ENCODE results near the gene SLC17A5. TPM values are rescaled to one million over a fixed set of nuclear protein-coding genes. Genes with fewer than 3 reads are reported as not detected.
A peak's percentile ranks its signal among the peaks of the same experiment; 100 is the strongest.
"Not testable (repeated sequence)": the region's sequence is repeated elsewhere in the genome, so short reads cannot be mapped to it uniquely, and the experiment has no call there.

Gene SLC17A5
- polyA plus RNA-seq (2012; ENCODE audit: missing spikeins) = 4.2 TPM

GRCh38 chr6:73653571-73654424, at the start of gene SLC17A5:
Gene SLC17A5, minus strand, starts transcription at chr6:73653992. Its CDS starts 106 bp downstream, at chr6:73653886.
- peak; percentile 82 for DNase-seq (ENCODE audit: insufficient read length)
- TF ChIP-seq POLR2A (IDR thresholded peaks at IDR 0.05; ENCODE audit: low read depth, low read length) (peak; percentile 67; the same call in 1 of the 2 replicates), POLR2AphosphoS5 (IDR thresholded peaks at IDR 0.05; ENCODE audit: low read depth, low read length) (peak; percentile 78), TAF1 (IDR thresholded peaks at IDR 0.05; ENCODE audit: borderline replicate concordance, low read depth, low read length) (no peak)
- peak; percentile 95 for FAIRE-seq

- FAIRE-seq = no peak
- DNase-seq (ENCODE audit: insufficient read length) = no peak
- TF ChIP-seq POLR2AphosphoS5 (IDR thresholded peaks at IDR 0.05; ENCODE audit: low read depth, low read length) = no peak
- no peak for TF ChIP-seq POLR2A (IDR thresholded peaks at IDR 0.05; ENCODE audit: low read depth, low read length)
- TF ChIP-seq TAF1 (IDR thresholded peaks at IDR 0.05; ENCODE audit: borderline replicate concordance, low read depth, low read length) = no peak
Observed at GRCh38 chr6:73703466-73703865, 49.7 kb upstream of the SLC17A5 start.

GRCh38 chr6:73702444-73702843, 48.7 kb upstream of the SLC17A5 start:
- no peak for DNase-seq (ENCODE audit: insufficient read length)
- no peak for FAIRE-seq
- TF ChIP-seq POLR2A (IDR thresholded peaks at IDR 0.05; ENCODE audit: low read depth, low read length) (no peak), POLR2AphosphoS5 (IDR thresholded peaks at IDR 0.05; ENCODE audit: low read depth, low read length) (no peak), TAF1 (IDR thresholded peaks at IDR 0.05; ENCODE audit: borderline replicate concordance, low read depth, low read length) (no peak)

- DNase-seq (ENCODE audit: insufficient read length) (no peak), FAIRE-seq (no peak)
- TF ChIP-seq POLR2A (IDR thresholded peaks at IDR 0.05; ENCODE audit: low read depth, low read length) (no peak), POLR2AphosphoS5 (IDR thresholded peaks at IDR 0.05; ENCODE audit: low read depth, low read length) (no peak), TAF1 (IDR thresholded peaks at IDR 0.05; ENCODE audit: borderline replicate concordance, low read depth, low read length) (no peak)
Observed at GRCh38 chr6:73699676-73700459, 46.1 kb upstream of the SLC17A5 start.

GRCh38 chr6:73696966-73697655, 43.3 kb upstream of the SLC17A5 start:
- TF ChIP-seq TAF1 (IDR thresholded peaks at IDR 0.05; ENCODE audit: borderline replicate concordance, low read depth, low read length) (no peak), POLR2AphosphoS5 (IDR thresholded peaks at IDR 0.05; ENCODE audit: low read depth, low read length) (no peak), POLR2A (IDR thresholded peaks at IDR 0.05; ENCODE audit: low read depth, low read length) (no peak)
- FAIRE-seq (no peak), DNase-seq (ENCODE audit: insufficient read length) (no peak)

GRCh38 chr6:73695619-73696421, 42.0 kb upstream of the SLC17A5 start, which contains the start of gene CD109:
Gene CD109, plus strand, starts transcription at chr6:73696203. Its CDS starts 13 bp downstream, at chr6:73696216.
- FAIRE-seq = no peak
- peak; percentile 21 for DNase-seq (ENCODE audit: insufficient read length)
- TF ChIP-seq POLR2AphosphoS5 (IDR thresholded peaks at IDR 0.05; ENCODE audit: low read depth, low read length) = no peak
- TF ChIP-seq TAF1 (IDR thresholded peaks at IDR 0.05; ENCODE audit: borderline replicate concordance, low read depth, low read length) = no peak
- TF ChIP-seq POLR2A (IDR thresholded peaks at IDR 0.05; ENCODE audit: low read depth, low read length) = no peak

GRCh38 chr6:73694711-73695411, 41.1 kb upstream of the SLC17A5 start:
- FAIRE-seq (no peak), DNase-seq (ENCODE audit: insufficient read length) (no peak)
- TF ChIP-seq TAF1 (IDR thresholded peaks at IDR 0.05; ENCODE audit: borderline replicate concordance, low read depth, low read length) = no peak
- no peak for TF ChIP-seq POLR2A (IDR thresholded peaks at IDR 0.05; ENCODE audit: low read depth, low read length)
- no peak for TF ChIP-seq POLR2AphosphoS5 (IDR thresholded peaks at IDR 0.05; ENCODE audit: low read depth, low read length)

GRCh38 chr6:73691512-73691911, 37.7 kb upstream of the SLC17A5 start:
- FAIRE-seq (no peak), DNase-seq (ENCODE audit: insufficient read length) (no peak)
- no peak for TF ChIP-seq POLR2AphosphoS5 (IDR thresholded peaks at IDR 0.05; ENCODE audit: low read depth, low read length)
- no peak for TF ChIP-seq POLR2A (IDR thresholded peaks at IDR 0.05; ENCODE audit: low read depth, low read length)
- no peak for TF ChIP-seq TAF1 (IDR thresholded peaks at IDR 0.05; ENCODE audit: borderline replicate concordance, low read depth, low read length)

GRCh38 chr6:73690056-73690455, 36.3 kb upstream of the SLC17A5 start:
- TF ChIP-seq POLR2AphosphoS5 (IDR thresholded peaks at IDR 0.05; ENCODE audit: low read depth, low read length) (no peak), TAF1 (IDR thresholded peaks at IDR 0.05; ENCODE audit: borderline replicate concordance, low read depth, low read length) (no peak), POLR2A (IDR thresholded peaks at IDR 0.05; ENCODE audit: low read depth, low read length) (no peak)
- DNase-seq (ENCODE audit: insufficient read length) (no peak), FAIRE-seq (no peak)

- no peak for DNase-seq (ENCODE audit: insufficient read length)
- TF ChIP-seq POLR2AphosphoS5 (IDR thresholded peaks at IDR 0.05; ENCODE audit: low read depth, low read length) (no peak), TAF1 (IDR thresholded peaks at IDR 0.05; ENCODE audit: borderline replicate concordance, low read depth, low read length) (no peak), POLR2A (IDR thresholded peaks at IDR 0.05; ENCODE audit: low read depth, low read length) (no peak)
- FAIRE-seq = no peak
Observed at GRCh38 chr6:73688351-73688750, 34.6 kb upstream of the SLC17A5 start.

- FAIRE-seq; DNase-seq (ENCODE audit: insufficient read length): not testable (repeated sequence)
Observed at GRCh38 chr6:73683574-73683973, 29.8 kb upstream of the SLC17A5 start.

Measured in GM12892 (cell line).